Measurements from ENCODE around the gene RSPH10B.

DNA sequence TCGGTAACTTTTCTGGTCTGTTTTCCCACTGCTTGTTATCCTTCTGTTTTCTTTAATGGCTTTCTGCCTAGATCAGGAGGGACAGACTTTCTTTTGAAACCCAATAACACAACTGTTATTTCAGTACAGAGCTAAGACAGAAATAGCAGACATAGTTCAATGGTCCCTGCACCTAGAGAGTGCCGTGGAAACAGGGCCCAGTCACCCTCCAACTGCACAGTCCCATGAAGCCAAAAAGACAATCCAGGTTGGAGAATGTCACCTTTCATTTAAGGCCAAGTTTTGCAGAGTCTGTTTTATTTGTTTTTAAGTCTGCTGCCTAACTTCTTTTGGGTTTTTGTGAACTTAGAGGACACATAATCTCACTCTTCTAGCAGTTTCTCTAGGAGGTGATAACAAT lies 41.1 kb upstream of the RSPH10B start:
- TF ChIP-seq, protein P1, sequence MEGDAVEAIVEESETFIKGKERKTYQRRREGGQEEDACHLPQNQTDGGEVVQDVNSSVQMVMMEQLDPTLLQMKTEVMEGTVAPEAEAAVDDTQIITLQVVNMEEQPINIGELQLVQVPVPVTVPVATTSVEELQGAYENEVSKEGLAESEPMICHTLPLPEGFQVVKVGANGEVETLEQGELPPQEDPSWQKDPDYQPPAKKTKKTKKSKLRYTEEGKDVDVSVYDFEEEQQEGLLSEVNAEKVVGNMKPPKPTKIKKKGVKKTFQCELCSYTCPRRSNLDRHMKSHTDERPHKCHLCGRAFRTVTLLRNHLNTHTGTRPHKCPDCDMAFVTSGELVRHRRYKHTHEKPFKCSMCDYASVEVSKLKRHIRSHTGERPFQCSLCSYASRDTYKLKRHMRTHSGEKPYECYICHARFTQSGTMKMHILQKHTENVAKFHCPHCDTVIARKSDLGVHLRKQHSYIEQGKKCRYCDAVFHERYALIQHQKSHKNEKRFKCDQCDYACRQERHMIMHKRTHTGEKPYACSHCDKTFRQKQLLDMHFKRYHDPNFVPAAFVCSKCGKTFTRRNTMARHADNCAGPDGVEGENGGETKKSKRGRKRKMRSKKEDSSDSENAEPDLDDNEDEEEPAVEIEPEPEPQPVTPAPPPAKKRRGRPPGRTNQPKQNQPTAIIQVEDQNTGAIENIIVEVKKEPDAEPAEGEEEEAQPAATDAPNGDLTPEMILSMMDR (conservative IDR thresholded peaks at IDR 0.05), result no peak
- no peak for TF ChIP-seq EZH2 (IDR thresholded peaks at IDR 0.05; ENCODE audit: low read depth)
